WTC11 (cell line): ENCODE measurements around the gene C1orf232.

Source experiments
- ATF2 ChIP-seq: sonication (generic); formaldehyde crosslinking; IDR thresholded peaks from 2 replicates; pipeline ENCODE4 v1.8.1; 2022; ENCODE audit warnings: low read depth, missing genetic modification reagents, borderline replicate concordance
- CTCF ChIP-seq: fragments of 200-600 bp; IDR thresholded peaks from 2 replicates; pipeline ENCODE4 v1.8.0; 2022; ENCODE audit warnings: antibody characterized with exemption
- FOXK1 ChIP-seq: sonication (generic); formaldehyde crosslinking; IDR thresholded peaks from 2 replicates; pipeline ENCODE4 v1.8.0; 2022; ENCODE audit warnings: mild to moderate bottlenecking, moderate library complexity, missing genetic modification reagents
- USF2 ChIP-seq: sonication (generic); formaldehyde crosslinking; IDR thresholded peaks from 2 replicates; pipeline ENCODE4 v1.8.1; 2023; ENCODE audit warnings: mild to moderate bottlenecking, missing genetic modification reagents, moderate library complexity

GRCh38 chr1:26114165-26114927 is 54.4 kb downstream of the C1orf232 start:
- TF ChIP-seq ATF2 = no peak
- TF ChIP-seq USF2 = no peak
- TF ChIP-seq CTCF = no peak
- no peak for TF ChIP-seq FOXK1 (CRISPR knock-in tag)
